ENCODE results near the gene KIF26A. TPM values are rescaled to one million over a fixed set of nuclear protein-coding genes. Genes with fewer than 3 reads are reported as not detected.

KIF26A gene
- total RNA-seq, 1 donor from 2014 or later: 1.4 TPM

- no peak for FAIRE-seq
These were observed 36.6 kb upstream of the KIF26A start for GRCh38 chr14:104101651-104102281.

DNA sequence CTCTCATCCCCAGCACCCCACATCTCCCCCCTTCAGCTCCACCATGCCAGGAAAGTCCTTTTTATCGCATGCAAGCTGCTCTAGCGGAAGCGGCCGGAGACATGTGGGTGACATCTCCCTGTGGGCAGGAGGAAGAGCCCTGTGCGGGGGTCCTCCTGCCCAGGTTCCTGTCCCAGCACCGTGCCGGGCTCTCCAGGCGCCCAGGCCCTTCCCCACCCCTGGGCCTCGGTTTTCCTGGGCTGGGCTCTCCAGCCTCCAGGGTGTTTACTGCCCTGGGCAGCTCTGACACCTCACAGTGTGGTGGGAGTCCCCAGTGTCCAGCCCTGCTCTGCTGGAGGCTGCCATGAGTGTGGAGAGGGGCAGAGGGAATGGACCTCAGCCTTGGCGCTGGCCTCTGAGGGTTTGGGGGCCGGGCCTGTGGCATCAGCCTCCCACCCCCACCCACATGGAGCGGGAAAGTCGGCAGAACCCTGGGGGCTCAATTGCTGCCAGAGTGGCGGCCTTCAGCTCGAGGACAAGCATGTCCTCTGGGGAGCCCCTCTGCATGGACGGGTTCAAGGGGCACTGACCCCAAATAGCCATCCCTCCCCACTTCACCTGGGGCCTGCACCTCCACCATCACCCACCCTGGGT, 36.0 kb upstream of the KIF26A start:
- no peaks in the 10 kb centered on the region for H3K9me3 Mint-ChIP-seq (ENCODE audit: unreplicated experiment)
- peaks cover 7% of the 10 kb centered on the region for H3K27me3 Mint-ChIP-seq (ENCODE audit: low read depth, unreplicated experiment)
- Histone ChIP-seq H3K79me2 (ENCODE audit: insufficient read depth, low read length) (no peaks in the 10 kb centered on the region), H3K36me3 (ENCODE audit: insufficient read depth, low read length) (no peaks in the 10 kb centered on the region), H3K27me3 (ENCODE audit: insufficient read depth, low read length) (no peaks in the 10 kb centered on the region), H4K20me1 (ENCODE audit: insufficient read depth, low read length) (no peaks in the 10 kb centered on the region), H3K9ac (ENCODE audit: low read length) (no peak overlapping the region), H3K4me2 (ENCODE audit: low read length) (no peak overlapping the region), H3K4me1 (ENCODE audit: insufficient read depth, low read length) (no peaks in the 10 kb centered on the region), H3K9me3 (ENCODE audit: insufficient read depth, low read depth, low read length) (no peaks in the 10 kb centered on the region), H2AFZ (ENCODE audit: low read depth, low read length) (no peak overlapping the region), H3K4me3 (ENCODE audit: insufficient read depth, low read depth, low read length) (no peak overlapping the region), H3K27ac (ENCODE audit: low read depth, low read length) (no peak overlapping the region)
- TF ChIP-seq EZH2 (IDR thresholded peaks at IDR 0.05; ENCODE audit: insufficient read depth, low read length): no peak
- no peak for TF ChIP-seq CTCF (IDR thresholded peaks at IDR 0.05; ENCODE audit: insufficient read depth, low read depth, low read length)
- H3K4me1 Mint-ChIP-seq (ENCODE audit: low read depth, unreplicated experiment): no peaks in the 10 kb centered on the region
- no peak for DNase-seq (ENCODE audit: low read depth)
- no peak overlapping the region for H3K4me3 Mint-ChIP-seq (ENCODE audit: unreplicated experiment)
- no peak overlapping the region for H3K27ac Mint-ChIP-seq (ENCODE audit: unreplicated experiment)
- H3K36me3 Mint-ChIP-seq (ENCODE audit: low read depth, unreplicated experiment): no peaks in the 10 kb centered on the region
- FAIRE-seq: no peak

More at GRCh38 chr14:104101651-104102281, 36.6 kb upstream of the KIF26A start:
- no peak overlapping the region for H3K27ac ChIP-seq (ENCODE audit: low read depth, low read length)
- no peaks in the 10 kb centered on the region for H3K4me1 ChIP-seq (ENCODE audit: insufficient read depth, low read length)
- H4K20me1 ChIP-seq (ENCODE audit: insufficient read depth, low read length): no peaks in the 10 kb centered on the region
- no peaks in the 10 kb centered on the region for H3K79me2 ChIP-seq (ENCODE audit: insufficient read depth, low read length)
- Mint-ChIP-seq H3K4me1 (ENCODE audit: low read depth, unreplicated experiment) (no peaks in the 10 kb centered on the region), H3K4me3 (ENCODE audit: unreplicated experiment) (no peak overlapping the region), H3K9me3 (ENCODE audit: unreplicated experiment) (no peaks in the 10 kb centered on the region), H3K36me3 (ENCODE audit: low read depth, unreplicated experiment) (no peaks in the 10 kb centered on the region), H3K27ac (ENCODE audit: unreplicated experiment) (no peak overlapping the region), H3K27me3 (ENCODE audit: low read depth, unreplicated experiment) (peaks cover 7% of the 10 kb centered on the region)
- H3K27me3 ChIP-seq (ENCODE audit: insufficient read depth, low read length): no peaks in the 10 kb centered on the region
- no peaks in the 10 kb centered on the region for H3K9me3 ChIP-seq (ENCODE audit: insufficient read depth, low read depth, low read length)
- no peak for TF ChIP-seq EZH2 (IDR thresholded peaks at IDR 0.05; ENCODE audit: insufficient read depth, low read length)
- no peak for TF ChIP-seq CTCF (IDR thresholded peaks at IDR 0.05; ENCODE audit: insufficient read depth, low read depth, low read length)
- no peak overlapping the region for H2AFZ ChIP-seq (ENCODE audit: low read depth, low read length)
- H3K9ac ChIP-seq (ENCODE audit: low read length): no peak overlapping the region
- no peaks in the 10 kb centered on the region for H3K36me3 ChIP-seq (ENCODE audit: insufficient read depth, low read length)
- no peak for DNase-seq (ENCODE audit: low read depth)
- H3K4me2 ChIP-seq (ENCODE audit: low read length): no peak overlapping the region
- H3K4me3 ChIP-seq (ENCODE audit: insufficient read depth, low read depth, low read length): no peak overlapping the region

DNA sequence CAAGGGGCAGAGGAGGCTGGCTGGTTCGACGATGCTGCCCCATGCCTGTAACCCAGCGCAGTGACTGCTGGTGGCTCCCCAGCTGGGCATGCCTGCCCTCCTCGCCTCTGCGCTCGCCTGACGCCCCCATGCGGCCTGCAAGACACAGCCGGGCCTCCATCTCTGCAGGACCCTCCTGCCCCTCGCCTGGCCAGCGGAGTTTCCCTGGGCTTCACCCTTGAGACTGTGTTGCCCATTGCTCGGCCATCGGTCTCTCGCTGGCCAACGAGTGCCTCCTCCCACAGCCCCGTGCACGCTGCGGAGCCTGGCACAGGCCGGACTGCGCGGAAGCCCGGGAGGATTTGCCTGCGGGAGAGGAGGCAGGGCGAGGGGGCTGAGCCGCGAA, 35.3 kb upstream of the KIF26A start:
- DNase-seq (ENCODE audit: low read depth) (no peak), FAIRE-seq (no peak)
- Histone ChIP-seq H4K20me1 (ENCODE audit: insufficient read depth, low read length) (no peaks in the 10 kb centered on the region), H3K79me2 (ENCODE audit: insufficient read depth, low read length) (no peaks in the 10 kb centered on the region), H3K9ac (ENCODE audit: low read length) (no peak overlapping the region), H3K4me3 (ENCODE audit: insufficient read depth, low read depth, low read length) (no peak overlapping the region), H3K27ac (ENCODE audit: low read depth, low read length) (no peak overlapping the region), H3K36me3 (ENCODE audit: insufficient read depth, low read length) (no peaks in the 10 kb centered on the region), H3K4me1 (ENCODE audit: insufficient read depth, low read length) (no peaks in the 10 kb centered on the region), H2AFZ (ENCODE audit: low read depth, low read length) (no peak overlapping the region), H3K4me2 (ENCODE audit: low read length) (no peak overlapping the region), H3K9me3 (ENCODE audit: insufficient read depth, low read depth, low read length) (no peaks in the 10 kb centered on the region), H3K27me3 (ENCODE audit: insufficient read depth, low read length) (no peaks in the 10 kb centered on the region)
- Mint-ChIP-seq H3K36me3 (ENCODE audit: low read depth, unreplicated experiment) (no peaks in the 10 kb centered on the region), H3K9me3 (ENCODE audit: unreplicated experiment) (no peaks in the 10 kb centered on the region), H3K27ac (ENCODE audit: unreplicated experiment) (no peak overlapping the region), H3K27me3 (ENCODE audit: low read depth, unreplicated experiment) (peaks cover 7% of the 10 kb centered on the region), H3K4me1 (ENCODE audit: low read depth, unreplicated experiment) (no peaks in the 10 kb centered on the region), H3K4me3 (ENCODE audit: unreplicated experiment) (no peak overlapping the region)
- TF ChIP-seq CTCF (IDR thresholded peaks at IDR 0.05; ENCODE audit: insufficient read depth, low read depth, low read length) (no peak), EZH2 (IDR thresholded peaks at IDR 0.05; ENCODE audit: insufficient read depth, low read length) (no peak)

All from astrocyte (in vitro differentiated cells and primary cell).